H1 (cell line): ENCODE data around the gene APOBEC3H.

Experiments
- CTCF ChIP-seq, 3 experiments: IDR thresholded peaks; 1 replicate in 2 of 3; 2 replicates in 1 of 3; pipeline versions ENCODE4 v1.5.1 to v1.6.1; 2011; ENCODE audit warnings: low read length in 3 of 3, mild to moderate bottlenecking in 3 of 3, inconsistent platforms in 2 of 3, low read depth in 1 of 3, moderate library complexity in 1 of 3; ENCODE audit not compliant: insufficient read depth in 1 of 3; ENCODE audit errors: control extremely low read depth in 1 of 3
- EGR1 ChIP-seq: IDR thresholded peaks from 2 replicates; pipeline ENCODE4 v1.6.1; 2011; ENCODE audit warnings: low read depth, low read length, borderline replicate concordance
- EZH2 ChIP-seq: fragments of 200-600 bp; sonication (generic); IDR thresholded peaks from 2 replicates; pipeline ENCODE4 v1.7.1; 2012; ENCODE audit warnings: low read depth, mild to moderate bottlenecking, moderate library complexity, low read length, inconsistent platforms; ENCODE audit not compliant: severe bottlenecking
- KDM5A ChIP-seq: fragments of 200-600 bp; IDR thresholded peaks from 2 replicates; pipeline ENCODE4 v1.7.1; 2012; ENCODE audit warnings: mild to moderate bottlenecking, low read length, inconsistent platforms, mixed read lengths
- PHF8 ChIP-seq: fragments of 200-600 bp; sonication (generic); conservative IDR thresholded peaks from 2 replicates; pipeline ENCODE4 v1.7.1; 2012; ENCODE audit warnings: low read depth, mild to moderate bottlenecking, inconsistent platforms, low read length, moderate library complexity
- POLR2A ChIP-seq, 2 experiments: IDR thresholded peaks; 1 replicate in 1 of 2; 2 replicates in 1 of 2; pipeline ENCODE4 v1.6.1; 2011; ENCODE audit warnings: low read depth in 2 of 2, low read length in 2 of 2, mild to moderate bottlenecking in 2 of 2; ENCODE audit errors: control extremely low read depth in 1 of 2
- POLR2AphosphoS5 ChIP-seq: IDR thresholded peaks from 2 replicates; pipeline ENCODE4 v1.6.1; 2011; ENCODE audit warnings: low read depth, low read length
- SP1 ChIP-seq: IDR thresholded peaks from 2 replicates; pipeline ENCODE4 v1.6.1; 2011; ENCODE audit warnings: low read depth, low read length
- SRF ChIP-seq: IDR thresholded peaks from 2 replicates; pipeline ENCODE4 v1.6.1; 2011; ENCODE audit warnings: mild to moderate bottlenecking, low read depth, low read length, moderate library complexity

DNA sequence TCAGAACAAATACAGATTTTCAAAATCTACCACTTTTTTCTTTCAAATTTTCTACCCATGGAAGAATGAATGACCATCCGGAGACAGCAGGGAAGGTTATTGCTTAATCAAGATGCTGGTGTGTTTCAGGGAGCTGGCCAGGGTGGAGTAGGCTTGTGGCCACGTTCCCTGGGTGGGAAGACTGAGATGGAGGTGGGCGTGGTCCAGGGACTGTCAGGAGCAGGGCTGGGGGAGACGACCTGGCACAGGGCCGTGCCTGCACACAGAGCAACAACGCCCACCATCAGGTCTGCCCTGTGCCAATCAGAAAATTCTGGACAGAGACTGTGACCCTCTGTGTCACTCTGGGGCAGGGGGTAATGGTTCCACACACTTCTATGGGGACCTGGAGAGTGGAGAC lies 7.1 kb upstream of the APOBEC3H start:
- no peak for TF ChIP-seq KDM5A
- TF ChIP-seq EZH2 = no peak
- TF ChIP-seq CTCF (IDR thresholded peaks at IDR 0.05; ENCODE audit: control extremely low read depth in 1 of 3, insufficient read depth in 1 of 3, low read depth in 1 of 3, low read length in 3 of 3) = no peak
- no peak for TF ChIP-seq SRF
- TF ChIP-seq SP1 = no peak
- TF ChIP-seq PHF8 = no peak
- TF ChIP-seq EGR1 = no peak
- TF ChIP-seq POLR2A (IDR thresholded peaks at IDR 0.05; ENCODE audit: control extremely low read depth in 1 of 2, low read depth in 2 of 2, low read length in 2 of 2) = no peak
- TF ChIP-seq POLR2AphosphoS5 = no peak
